GM18870 (cell line): ENCODE results near the gene PRICKLE3.
A peak's percentile ranks its signal among the peaks of the same experiment; 100 is the strongest.
"Not testable (repeated sequence)": the region's sequence is repeated elsewhere in the genome, so short reads cannot be mapped to it uniquely, and the experiment has no call there.

Experiments
- ATAC-seq: cut with Tn5 transposase; IDR thresholded peaks from one replicate; pipeline ENCODE4 v1.9.1; 2021; ENCODE audit warnings: moderate library complexity; ENCODE audit not compliant: unreplicated experiment

Gene PRICKLE3

DNA sequence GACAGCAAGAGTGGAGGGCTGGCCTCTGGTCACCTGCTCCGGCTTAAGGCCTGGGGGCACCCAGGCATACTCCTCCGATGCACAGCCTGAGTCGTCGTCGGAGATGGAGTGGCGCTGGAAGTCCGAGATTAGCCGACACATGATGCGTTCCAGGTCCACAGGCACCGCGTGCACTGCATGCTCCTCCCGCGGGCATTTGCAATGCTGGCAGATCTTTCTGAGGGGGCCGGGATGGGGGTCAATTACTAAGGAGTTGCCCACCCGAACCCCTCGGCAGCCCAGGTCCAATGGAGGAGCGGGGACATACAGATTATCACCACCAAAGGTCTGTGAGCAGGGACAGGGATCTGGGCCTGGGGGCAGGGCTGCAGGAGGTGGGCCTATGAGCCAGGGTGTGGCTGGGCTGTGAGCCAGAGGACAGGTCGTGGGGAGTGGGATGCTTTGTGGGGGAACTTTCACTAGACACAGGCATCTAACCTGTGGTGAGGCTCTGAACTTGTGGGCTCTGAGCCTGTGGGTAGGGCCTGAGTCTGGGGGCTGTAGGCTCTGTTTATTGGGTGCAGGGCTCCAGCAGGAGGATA lies 2.4 kb downstream of the PRICKLE3 start:
- ATAC-seq = no peak

DNA sequence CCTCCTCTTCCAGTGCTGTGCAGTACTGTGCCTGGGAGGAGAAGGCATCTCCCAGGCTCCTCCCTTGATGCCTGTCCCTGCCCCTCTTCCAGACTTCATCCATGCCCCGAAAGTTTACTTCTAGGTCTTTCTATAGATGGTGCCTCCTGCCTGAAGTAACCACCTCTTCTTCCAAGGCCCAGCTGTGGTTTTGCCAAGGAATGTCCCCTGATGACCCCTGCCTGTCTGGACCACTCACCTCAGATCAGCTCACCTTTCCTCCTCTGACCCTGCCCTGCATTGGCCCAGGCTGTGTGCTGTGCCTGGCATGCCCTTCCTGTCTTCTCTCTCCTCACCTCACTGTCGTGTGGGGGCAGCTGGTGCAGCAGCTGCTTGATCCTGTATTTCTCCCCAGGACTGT lies 6.8 kb downstream of the PRICKLE3 start:
- no peak for ATAC-seq

DNA sequence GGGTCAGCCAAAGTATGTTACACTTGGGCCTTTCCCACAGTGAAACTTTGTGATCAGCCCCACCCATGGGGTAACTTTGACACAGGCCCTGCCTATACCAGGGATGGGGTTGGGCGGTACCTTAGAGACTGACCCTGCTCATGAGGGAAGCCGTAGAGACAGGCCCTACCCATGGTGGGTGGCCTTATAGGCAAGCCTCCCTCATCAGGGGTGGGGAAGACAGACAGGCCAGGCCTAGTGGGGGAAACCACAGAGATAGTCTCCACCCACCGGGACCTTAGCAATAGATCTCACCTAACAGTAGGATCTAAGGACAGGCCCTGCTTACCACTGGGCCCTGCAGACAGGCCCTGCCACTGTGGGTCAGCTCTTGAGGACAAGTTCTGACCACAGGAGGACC lies 7.6 kb downstream of the PRICKLE3 start:
- ATAC-seq = no peak

DNA sequence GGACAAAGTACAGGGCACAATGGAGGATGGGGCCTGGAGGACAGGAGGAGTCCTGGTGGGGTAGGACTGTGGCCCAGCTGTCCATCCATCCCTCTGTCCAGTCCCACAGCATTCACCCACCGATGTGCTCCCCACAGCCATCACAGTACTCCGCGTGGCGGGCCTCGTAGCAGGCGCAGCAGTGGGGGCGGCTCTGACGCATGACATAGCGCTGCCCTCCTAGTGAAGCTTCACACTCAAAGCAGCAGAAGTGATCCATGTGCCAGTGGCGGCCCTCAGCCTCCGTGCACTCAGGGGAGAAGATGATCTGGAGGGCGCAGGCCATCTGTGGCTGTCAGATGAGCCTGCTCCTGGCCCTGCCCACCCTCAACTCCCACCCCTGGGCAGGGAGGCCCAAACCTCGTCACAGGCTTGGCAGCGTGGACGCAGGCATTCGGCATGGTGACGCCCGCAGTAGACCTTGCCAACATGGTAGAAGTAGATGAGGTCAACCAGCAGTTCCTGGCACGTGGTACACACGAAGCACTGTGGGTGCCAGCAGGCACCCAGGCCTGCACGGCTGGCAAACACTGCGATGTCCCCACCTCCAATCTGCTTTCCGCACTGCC lies 8.2 kb downstream of the PRICKLE3 start:
- ATAC-seq = no peak

DNA sequence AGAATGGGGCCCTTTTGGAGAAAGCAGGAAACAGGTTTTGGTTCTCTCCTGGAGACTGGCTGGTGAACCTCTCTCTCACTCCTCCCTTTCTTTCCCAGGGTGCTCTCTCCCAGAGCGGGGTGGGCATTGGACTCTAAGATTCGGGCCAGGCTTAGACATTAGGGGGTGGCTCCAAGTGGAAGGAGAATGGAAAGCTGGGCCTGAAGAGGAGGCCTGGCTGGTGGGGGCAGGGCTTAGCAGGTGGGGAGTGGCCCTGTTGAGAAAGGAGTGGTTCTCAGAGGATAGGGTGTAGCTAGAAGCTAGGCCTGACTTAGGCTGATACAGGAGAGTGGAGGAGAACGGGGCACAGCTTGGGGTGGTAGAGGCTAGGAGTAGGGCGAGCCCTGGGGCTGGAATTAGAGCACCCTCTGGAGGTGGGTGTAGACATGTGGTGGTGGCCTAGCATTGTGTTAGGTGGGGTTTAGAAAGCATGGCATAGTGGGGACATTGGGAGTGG lies 8.8 kb downstream of the PRICKLE3 start:
- no peak for ATAC-seq

DNA sequence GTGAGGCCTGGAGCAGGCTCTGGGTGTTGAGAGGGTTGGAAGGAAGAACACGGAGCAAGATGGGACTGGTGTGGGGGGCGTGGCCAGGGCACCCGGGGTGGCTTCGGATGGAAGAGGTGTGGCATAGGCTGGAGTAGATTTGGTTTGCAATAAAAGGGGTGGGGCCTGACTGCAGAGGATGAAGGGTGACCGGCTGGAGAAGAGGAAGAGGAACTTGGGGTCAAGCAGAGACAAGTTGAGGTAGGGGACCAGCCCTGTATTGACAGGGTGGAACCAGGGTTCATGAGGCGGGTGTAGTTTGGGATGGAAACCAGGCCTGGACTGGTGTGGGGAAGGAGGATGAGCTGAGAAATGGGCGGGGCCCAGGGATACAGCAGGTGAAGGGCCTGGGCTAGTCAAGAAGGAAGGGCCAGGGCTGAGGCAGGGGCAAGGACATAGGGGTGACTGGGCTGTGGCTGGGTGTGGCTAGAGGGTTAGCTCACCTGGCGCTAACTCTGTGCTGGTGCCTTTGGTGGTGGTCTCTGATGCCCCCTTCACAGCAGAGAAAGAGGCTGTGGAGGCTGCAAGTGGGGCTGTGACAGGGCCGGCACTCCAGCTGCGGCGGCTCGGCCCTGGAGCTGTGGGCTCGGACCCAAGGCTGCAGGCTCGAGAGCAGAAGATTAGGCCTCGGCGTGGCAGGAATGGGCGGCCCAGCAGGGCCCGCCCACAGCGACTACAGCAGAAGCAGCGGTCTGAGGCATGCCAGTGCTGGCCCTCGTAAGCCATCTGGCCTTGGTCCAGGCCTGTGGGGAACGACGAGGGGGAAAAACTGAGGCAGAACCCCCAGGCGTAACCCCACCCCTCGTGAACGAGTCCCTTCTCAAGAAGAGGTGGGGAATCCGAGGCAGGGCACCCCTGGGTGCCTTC lies 9.5 kb downstream of the PRICKLE3 start:
- ATAC-seq = no peak

DNA sequence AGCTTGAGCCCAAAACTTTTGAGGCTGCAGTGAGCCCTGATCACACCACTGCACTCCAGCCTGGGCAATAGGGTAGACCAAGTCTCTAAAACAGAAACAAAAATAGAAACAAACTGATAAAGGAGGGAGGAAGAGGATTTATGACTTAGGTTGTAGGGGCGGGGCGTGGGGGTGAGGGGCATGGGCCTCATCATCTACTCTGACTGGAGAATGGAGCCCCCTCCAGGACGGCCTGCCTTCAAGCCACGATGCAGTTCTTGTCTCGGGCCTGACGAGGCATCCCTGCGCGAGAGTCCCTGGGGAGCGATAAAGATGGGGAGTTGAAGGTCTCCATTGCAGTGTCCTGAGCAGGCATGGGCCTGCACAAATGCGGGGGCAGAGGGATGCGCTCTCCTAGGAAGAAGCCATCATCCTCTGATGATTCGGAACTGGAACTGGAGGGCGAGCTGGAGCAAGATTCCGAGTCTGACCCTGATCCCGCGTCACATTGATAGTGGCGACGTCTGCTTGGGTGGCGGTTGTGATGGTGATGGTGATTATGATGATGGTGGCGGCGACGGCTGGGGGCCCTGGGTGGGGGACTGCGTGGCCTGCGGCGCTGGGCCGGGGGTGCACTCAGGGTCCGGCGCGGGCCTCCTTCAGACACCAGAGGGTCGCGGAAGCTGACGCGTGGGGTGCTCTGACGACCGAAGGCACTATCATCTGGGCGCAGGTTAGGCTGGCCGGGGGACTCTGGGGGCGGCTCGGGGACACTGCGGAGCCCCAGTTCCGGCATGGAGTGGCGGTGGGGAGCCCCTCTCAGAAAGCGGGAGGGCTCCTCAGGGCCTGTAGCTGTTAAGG lies 10.5 kb downstream of the PRICKLE3 start:
- ATAC-seq = no peak

DNA sequence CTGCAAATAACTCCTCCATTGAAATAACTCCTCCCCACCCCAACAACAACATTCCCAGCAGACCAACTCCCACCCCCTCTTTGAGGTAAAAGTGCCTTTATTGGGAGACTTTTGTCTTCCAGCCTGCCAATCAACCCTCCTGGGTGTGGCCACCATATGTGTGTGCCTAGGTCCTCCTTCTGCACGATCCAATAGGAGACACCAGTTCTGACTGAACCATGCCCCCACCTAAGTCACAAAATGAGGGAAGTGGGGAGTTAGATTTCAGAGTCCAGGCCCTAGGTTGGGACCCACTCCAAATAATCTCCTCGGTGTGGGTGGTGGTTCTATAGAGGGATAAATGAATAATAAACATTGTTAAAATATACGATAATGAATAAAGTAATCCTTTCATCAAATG lies 11.4 kb downstream of the PRICKLE3 start:
- ATAC-seq = no peak

DNA sequence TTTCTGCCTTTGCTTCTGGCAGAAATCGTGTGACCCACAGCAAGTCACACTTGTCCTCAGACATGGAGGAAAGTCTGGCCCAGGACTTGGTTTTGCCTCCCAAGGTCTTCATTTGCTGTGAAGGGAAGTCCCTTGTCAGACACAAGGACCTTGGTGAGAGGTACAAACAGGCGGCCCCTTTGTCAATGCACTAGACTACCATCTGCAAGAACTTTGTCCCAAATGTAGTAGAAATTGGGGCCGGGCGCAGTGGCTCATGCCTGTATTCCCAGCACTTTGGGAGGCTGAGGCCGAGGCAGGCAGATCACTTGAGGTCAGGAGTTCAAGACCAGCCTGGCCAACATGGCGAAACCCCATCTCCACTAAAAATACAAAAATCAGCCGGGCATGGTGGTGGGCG lies 12.6 kb downstream of the PRICKLE3 start:
- ATAC-seq = not testable (repeated sequence)

DNA sequence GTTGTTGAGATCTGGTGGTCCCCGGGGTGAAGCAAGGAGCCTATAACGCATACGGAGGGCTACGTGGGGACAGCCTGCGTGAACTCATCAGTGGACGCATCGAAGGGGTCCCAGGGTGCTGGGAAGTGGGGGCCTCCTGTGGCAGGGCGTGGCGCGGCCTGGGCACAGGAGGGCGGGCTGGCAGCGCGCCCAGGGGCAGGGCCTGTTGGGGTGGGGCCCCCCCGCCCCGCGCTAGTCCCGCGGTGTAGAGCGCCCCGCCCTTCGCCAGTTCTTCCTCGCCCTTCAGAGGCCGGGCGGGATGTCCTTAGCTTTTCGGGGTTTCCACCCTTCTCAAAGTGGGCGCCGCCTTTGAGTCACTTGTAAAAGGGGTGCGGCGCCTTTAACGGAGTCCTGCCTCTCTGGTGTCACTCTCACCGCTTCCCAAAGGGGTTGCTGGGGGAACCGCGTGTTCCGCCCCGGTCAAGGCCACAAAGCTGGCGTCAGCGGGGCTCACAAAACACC lies 13.8 kb downstream of the PRICKLE3 start:
- peak; percentile 52 for ATAC-seq

DNA sequence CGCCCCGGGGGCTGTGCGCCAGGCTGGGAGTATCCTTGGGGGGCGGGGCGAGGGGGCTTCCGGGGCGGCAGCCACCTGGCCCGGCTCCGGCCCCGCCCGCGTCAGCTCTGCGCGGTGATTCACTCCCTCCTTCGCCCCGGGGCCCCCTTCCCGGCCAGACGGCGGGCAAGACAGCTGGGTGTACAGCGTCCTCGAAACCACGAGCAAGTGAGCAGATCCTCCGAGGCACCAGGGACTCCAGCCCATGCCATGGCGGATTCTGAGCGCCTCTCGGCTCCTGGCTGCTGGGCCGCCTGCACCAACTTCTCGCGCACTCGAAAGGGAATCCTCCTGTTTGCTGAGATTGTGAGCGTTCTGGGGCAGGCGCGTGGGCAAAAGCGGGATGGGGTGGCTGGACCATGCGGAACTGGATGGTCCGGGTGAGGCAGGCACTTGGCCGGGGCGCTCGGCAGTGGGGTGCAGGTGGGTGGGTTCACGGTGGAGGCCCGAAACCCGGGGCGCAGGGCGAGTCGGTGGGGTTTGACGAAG lies 14.4 kb downstream of the PRICKLE3 start, which contains the start of gene PLP2:
Gene PLP2 (plus strand): TSS at position 147 of the 528 bp plus-strand sequence. CDS start 103 bp downstream, at position 250.
- ATAC-seq = no peak

DNA sequence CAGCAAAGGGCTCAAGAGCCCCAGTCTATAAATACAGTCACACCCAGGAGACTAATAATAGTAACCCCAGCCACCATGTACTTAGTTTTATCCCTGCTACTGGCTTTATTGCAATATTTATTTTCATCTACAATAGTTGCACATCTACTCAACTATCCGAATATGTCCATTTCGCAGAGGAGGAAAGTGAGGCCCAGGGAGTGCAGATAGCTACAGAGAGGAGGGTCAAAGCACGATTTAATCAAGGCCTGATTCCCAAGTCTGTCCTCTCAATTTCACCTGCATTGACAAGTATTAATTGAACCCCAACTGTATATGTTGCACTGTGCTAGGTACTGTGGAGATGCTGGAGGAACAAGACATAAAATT lies 18.4 kb downstream of the PRICKLE3 start:
- ATAC-seq = no peak

DNA sequence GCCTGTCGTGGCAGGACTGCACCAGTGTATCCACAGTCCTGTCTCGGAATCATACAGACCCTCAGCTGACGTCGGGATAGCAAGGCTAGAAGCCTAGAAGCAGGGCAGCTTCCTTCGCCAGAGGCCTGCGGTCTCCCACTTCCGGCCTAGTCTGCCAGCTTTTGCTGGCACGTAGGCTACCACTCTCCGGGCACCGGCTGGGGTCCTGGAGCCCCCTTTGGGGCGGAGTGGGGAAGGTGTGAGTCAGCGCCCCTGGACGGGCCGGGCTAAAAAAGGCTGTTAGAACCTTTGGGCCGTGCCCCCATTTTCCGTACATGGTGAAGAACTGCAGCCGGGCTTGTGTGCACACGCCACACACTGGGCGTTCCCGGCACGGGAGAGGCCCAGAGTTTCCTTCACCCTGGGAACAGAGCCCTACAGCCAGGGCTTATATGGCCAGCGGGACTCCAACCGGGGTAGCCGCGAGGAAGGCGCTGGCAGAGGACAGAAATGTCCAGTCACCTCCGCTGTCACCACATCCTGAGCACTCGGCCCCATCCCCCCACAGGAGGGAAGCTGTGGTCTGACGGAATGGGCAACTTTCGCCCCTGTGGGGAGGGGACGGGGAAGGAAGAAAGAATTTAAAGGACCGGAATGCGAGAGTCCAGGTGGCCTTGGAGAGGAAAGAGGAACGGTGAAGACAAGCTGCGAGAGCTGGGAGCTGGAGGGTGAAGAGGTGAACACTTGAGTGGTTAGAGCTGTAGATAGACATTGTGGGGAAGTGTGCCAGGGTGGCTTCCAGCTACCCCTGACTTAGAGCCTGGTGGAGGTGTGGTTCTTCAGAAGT lies 19.0 kb downstream of the PRICKLE3 start:
- no peak for ATAC-seq

DNA sequence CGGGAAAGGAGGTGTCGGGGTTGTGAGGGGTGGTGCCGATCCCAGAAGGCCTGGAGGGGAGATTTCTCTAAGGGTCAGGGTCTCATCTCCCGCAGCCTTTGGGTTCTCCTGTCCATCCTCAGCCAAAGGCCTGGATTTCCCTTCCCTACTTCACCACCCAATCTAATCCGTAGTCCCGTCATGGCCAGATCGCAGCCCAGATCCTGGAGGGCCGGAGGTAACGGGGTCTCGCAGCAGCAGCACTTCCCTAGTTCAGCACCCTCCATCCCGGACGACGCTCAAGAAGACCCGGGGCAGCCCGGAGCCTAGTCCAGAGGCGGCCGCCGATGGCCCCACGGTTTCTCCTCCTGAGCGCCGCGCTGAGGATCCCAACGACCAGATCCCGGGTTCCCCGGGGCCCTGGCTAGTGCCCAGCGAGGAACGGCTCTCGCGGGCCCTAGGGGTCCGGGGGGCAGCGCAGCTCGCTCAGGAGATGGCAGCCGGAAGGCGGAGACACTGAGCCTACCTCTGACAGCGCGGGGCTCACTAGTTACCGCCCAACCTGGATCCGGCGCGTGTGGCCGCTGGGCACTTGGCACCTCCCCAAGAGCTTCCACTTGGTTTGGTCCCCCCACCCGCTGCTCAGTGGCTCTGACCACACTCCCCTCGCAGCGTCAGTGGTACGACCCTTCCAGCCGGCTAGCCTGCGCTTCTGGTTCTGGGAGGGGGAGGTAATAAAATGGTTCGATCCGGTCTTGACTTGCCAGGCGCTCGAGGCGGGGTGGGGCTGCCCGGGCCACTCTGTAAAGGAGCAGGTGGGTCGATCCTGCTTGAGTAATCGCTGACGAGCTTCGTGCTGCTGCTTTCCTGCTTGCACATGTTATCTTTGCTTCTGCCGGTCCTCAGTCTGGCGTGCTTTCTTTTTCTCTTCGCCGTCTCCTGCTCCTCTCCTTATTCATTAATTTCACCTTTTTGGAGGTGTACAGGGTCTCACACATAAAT lies 20.0 kb downstream of the PRICKLE3 start:
- no peak for ATAC-seq

DNA sequence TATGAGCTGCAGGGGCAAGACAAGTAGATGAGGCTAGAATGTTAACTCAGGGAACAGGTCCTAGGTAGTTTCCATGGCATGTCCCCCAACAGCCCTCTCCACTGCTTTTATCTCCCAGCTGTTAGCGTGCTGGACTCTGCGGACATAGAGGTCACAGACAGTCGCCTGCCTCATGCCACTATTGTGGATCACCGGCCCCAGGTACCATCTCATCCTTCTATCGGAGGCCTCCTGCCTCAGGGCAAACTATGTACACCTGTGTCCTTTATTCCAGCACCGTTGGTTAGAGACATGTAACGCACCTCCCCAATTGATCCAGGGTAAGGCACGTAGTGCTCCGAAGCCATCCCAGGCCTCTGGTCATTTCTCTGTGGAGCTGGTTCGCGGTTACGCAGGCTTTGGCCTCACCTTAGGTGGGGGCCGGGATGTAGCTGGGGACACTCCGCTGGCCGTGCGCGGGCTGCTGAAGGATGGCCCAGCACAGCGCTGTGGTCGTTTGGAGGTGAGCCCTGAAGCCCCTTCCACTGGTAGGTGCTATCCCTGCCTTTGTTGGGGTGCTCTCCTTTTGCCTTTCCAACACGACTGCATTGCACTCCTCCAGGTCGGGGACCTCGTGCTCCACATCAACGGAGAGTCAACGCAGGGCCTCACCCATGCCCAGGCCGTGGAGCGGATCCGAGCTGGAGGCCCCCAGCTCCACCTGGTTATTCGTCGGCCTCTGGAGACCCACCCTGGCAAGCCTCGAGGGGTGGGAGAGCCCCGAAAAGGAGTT lies 21.4 kb downstream of the PRICKLE3 start:
- ATAC-seq = no peak

DNA sequence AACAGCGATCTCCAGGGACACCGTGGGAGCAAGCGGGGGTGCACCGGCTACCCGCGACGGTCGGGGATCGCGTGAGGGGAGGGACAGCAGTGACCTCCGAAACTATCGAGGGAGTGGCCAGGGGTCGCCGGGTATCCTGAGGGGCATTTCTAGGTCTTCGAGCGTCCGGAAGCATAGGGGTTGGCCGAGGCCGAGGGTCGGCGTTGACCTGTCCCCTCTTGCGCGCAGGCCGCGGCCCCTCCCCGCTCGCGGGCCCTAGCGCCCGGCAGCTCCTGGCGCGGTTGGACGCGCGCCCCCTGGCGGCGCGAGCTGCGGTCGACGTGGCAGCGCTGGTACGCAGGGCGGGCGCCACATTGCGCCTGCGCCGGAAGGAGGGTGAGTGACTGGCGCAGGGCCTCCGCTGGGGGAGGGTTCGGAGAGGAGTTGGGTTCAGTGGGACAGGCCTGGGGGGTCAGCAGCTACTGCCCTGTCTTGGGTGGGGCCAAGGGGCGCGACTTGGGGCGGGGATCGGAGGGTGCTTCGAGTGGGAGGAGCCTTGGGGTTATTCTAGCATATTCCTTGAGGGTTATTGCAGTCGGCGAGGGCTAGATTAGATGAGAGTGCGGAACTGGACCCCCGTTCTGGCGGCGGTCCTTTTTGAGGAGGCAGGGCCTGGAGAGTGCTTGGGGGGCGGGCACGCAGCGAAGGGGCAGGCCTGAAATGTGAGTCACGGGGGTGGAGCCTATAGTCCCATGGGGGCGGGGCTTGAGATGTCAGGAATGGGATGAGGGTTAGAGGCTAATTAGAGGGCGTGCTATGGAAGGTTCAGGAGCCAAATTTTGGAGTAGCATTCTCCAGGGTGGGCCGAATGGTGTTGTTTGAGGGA lies 22.4 kb downstream of the PRICKLE3 start:
- no peak for ATAC-seq

DNA sequence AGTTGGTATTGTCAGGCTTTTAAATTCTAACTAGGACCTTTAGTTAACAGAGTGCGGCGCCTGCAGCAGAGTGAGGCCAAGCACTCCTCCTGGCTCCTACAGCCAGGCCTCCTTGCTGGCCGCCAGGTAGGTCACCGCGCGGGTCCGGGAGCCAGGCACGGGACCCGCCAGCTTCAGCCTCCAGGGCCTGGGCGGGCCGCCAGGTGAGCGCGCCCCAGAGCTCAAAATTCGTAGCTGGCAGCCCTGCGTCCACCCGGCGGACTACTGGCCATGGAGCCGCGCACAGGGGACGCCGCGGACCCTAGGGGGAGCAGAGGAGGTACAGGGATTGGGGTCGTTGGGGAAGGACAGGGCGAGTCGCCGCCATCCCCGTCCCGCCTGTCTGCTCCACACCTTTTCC lies 23.6 kb downstream of the PRICKLE3 start, which contains the start of gene MAGIX:
Gene MAGIX (plus strand): TSS at position 139 of the 400 bp plus-strand sequence. CDS start 132 bp downstream, at position 271.
- no peak for ATAC-seq
